GM12892 (cell line): ENCODE measurements around the gene AIFM3.

Source experiments
- DNase-seq: peaks from one replicate; pipeline ENCODE4 v3.0.0; 2011; ENCODE audit not compliant: insufficient read length
- FAIRE-seq: peaks from 2 replicates; lab custom pipeline; 2011; peaks lifted over from hg19 to GRCh38; lab: Jason Lieb, UNC
- POLR2A ChIP-seq: IDR thresholded peaks from 2 replicates; pipeline ENCODE4 v1.6.1; 2011; ENCODE audit warnings: low read depth, low read length, control low read depth
- POLR2AphosphoS5 ChIP-seq: IDR thresholded peaks from 2 replicates; pipeline ENCODE4 v1.6.1; 2011; ENCODE audit warnings: low read depth, low read length, control low read depth
- TAF1 ChIP-seq: IDR thresholded peaks from 2 replicates; pipeline ENCODE4 v1.6.1; 2011; ENCODE audit warnings: low read depth, mild to moderate bottlenecking, control low read depth, low read length, borderline replicate concordance

Gene AIFM3

DNA sequence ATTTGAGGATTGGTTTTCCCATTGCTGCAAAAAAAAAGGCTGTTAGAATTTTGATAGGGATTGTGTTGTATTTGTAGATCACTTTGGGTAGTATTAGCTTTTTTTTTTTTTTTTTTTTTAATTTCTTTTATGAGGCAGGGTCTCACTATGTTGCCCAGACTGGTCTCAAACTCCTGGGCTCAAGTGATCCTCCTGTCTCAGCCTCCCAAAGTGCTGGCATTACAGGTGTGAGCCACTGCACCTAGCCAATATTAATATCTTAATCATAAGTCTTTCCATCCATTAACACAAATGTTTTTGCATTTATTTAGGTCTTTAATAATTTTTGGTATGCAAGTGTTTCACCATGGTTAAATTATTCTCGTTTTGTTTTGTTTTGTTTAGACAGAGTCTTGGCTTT is 23.0 kb upstream of the AIFM3 start:
- no peak for TF ChIP-seq POLR2A

DNA sequence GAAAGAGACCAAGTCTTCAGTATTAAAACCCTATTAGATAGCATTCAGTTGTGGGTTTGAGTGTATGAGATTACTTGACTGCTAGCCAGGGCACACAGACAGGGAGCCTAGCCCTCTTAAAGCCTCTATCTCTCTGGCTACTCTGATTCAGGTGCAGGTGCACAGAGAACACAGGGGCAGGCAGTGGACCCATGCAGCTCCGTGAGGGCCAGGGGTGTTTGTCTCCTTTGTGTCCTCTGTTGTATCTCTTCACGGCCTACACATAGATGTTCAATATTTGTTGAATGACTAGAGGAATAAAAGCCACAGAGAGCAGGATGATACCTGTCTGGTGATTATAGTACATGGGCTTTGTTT is 21.5 kb upstream of the AIFM3 start:
- no peak for DNase-seq
- FAIRE-seq, result no peak
- no peak for TF ChIP-seq TAF1
- no peak for TF ChIP-seq POLR2AphosphoS5
- no peak for TF ChIP-seq POLR2A

More for the DNA sequence above, 23.0 kb upstream of the AIFM3 start:
- no peak for FAIRE-seq
- DNase-seq, result no peak

DNA sequence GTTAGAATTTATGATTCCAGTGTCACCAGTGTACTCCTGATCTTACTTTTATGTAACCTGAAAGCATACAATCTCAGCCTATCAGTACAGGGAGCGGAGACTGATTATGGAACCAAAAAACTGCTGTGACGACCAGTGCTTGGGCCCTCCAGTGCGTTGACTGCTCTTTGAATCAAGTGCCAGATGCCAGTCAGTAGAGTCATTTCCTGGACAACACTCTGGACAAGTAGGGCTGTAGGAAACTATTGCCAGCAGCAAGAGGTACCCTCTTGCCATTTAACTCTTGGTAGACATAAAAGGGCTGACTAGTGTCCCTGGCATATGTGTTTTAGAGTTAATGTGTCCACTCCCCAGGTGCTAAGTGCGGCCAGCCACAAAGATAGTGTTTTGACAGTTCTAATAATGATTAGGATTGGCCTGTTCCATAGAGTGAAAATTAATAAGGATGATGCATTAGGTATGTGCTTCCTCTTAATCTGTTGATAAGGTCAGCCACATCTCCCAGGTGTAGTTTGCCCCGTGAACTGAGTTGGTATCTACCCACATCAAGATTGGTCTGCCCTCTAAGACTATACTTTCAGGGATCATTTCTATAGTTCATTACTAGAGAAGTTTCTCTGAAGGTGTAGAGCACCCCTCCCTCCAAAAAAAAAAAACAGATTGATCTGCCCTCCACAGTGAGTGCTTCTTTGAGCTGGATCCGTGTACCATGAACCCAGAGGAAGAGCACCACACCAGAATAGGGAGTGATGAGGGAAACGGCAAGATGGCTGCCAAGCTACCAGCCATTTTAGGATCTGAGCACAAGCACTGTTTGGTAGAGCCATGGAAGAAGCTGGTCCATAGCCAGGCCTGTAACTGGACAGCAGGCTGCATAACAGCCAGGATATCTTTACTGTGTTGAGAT is 20.7 kb upstream of the AIFM3 start:
- FAIRE-seq (no peak), DNase-seq (no peak)
- TF ChIP-seq POLR2AphosphoS5, result no peak
- TF ChIP-seq TAF1, result no peak
- TF ChIP-seq POLR2A, result no peak

DNA sequence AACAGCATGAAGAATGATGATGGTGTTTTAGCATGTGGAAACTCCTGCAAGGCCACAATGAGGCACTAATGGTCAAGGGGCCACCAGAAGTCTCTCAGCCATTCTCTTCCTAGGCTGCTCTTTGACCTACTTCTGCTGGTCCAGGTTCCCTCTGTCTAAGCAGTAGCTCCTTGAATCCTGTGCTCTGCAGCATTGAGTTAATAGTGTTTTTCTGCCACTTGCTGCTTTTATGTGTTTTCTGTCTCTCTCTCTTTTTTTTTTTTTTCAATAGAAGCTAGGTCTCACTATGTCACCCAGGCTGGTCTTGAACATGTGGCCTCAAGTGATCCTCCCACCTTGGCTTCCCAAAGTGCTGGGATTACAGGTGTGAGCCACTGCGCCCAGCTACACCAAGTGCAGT is 20.1 kb upstream of the AIFM3 start:
- FAIRE-seq (no peak), DNase-seq (no peak)
- TF ChIP-seq POLR2A, result no peak
- no peak for TF ChIP-seq POLR2AphosphoS5
- TF ChIP-seq TAF1, result no peak

DNA sequence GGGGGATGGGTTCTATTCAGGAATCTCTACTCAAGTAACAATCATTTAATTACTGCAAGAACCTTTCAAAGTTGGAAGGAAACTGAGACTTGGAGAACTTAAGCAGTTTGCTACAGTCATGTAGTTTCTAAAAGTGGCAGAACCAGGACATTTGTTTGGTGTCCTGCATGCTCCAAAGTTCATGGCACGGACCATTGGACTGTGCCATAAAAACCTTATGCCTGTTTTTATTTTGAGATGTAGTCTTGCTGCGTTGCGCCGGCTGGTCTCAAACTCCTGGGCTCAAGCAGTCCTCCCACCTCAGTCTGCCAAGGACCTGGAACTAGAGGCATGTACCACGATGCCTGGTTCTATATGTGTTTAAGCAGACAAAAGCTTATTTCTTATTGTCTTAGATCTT is 18.6 kb upstream of the AIFM3 start:
- no peak for TF ChIP-seq POLR2A
- TF ChIP-seq TAF1, result no peak
- no peak for TF ChIP-seq POLR2AphosphoS5
- DNase-seq (no peak), FAIRE-seq (no peak)

DNA sequence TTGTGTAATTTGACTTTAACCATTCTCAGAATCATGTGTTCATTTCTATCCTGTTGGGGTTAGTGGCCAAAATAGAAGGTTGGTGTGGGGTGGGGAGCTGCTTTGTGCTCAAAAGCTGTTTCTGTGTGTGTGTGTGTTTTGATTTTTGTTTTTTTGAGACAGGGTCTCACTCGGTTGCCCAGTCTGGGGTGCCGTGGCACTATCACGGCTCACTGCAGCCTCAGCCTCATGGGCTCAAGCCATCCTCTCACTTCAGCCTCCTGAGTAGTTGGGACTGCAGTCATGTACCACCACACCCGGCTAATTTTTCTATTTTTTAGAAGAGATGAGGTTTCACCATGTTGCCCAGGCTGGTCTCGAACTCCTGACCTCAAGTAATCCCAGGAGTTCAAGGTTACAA is 18.1 kb upstream of the AIFM3 start:
- no peak for FAIRE-seq
- no peak for DNase-seq
- TF ChIP-seq POLR2A, result no peak
- TF ChIP-seq TAF1, result no peak
- TF ChIP-seq POLR2AphosphoS5, result no peak

DNA sequence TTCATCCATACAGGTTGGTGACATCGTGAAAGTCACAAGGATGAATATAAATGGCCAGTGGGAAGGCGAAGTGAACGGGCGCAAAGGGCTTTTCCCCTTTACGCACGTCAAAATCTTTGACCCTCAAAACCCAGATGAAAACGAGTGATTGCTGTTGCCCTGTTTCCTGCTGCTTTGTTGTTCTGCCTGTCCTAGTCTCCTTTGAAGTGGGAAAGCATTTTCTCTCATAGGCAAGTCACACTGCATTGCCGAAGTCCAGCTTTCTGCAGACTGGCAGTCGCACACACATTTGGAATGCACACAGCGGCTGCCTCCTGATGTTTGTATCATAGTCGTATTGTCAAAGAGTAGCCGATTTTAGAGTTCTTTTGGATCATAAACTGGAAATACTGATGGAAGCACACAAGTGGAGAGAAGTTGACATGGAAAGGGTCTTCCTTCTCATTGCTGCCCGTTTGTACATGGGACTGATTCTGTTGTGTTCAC is 17.3 kb upstream of the AIFM3 start:
- TF ChIP-seq POLR2AphosphoS5 (no peak), TAF1 (no peak), POLR2A (no peak)
- DNase-seq (no peak), FAIRE-seq (no peak)

DNA sequence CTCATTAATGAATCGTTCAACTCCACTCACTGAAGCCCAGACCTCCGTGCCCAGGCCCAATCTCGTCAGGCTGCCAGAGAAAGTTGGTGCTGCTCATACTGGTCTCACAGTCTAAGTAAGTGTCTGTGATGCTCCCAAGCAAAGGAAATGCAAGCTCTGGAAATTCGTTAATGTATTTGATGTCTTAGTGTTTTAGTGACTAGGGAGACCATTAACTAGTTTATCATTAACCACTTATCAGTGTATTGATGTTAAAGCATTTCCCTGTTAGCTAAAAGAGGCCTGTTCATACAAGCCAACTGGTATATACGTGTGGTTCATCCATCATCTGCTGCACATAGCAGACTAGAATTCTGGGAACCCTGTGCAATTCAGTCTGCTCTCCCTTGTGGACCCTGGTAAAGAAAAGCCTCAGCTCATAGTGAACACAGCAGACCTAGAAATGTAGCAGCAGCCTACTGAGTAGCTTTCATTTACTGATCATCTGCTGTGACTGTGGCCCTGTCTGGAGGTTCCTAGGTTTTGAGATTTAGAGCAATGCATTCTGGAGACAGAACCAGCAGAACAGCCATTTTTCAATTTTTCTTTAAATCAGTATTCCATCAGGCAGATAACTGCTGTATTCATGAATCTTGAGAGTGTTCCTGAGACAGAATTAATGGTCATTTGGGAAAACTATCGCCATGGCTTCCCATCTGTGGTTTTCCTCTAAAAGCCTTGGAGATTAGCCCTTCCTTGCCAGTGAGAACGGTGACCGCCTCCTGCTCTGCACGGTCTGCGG is 15.7 kb upstream of the AIFM3 start:
- no peak for FAIRE-seq
- TF ChIP-seq POLR2A, result no peak
- no peak for TF ChIP-seq TAF1
- TF ChIP-seq POLR2AphosphoS5, result no peak

DNA sequence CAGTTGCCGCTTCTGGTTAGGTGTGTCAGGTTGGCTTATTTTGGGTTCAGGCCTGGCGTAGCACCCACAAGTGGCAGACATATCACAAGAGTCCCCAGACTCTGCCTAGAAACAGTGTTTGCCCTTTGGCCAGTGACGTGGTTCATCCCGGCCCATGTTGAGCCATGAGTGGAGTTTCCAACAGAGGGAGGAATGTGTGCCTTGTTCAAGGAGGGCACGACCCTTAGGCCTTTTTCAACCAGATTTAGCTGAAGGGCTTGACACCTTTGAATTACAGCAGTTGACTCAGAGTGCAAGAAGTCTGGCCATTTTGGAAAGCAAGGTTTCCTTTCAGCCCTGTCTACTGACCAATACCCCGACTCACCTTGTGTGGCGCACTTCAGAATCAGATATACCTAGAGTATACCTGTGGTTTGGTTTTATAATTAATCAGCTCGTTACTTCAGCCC is 15.1 kb upstream of the AIFM3 start:
- FAIRE-seq (no peak), DNase-seq (no peak)
- TF ChIP-seq POLR2A, result no peak
- TF ChIP-seq POLR2AphosphoS5, result no peak
- no peak for TF ChIP-seq TAF1

More for the DNA sequence above, 15.7 kb upstream of the AIFM3 start:
- no peak for DNase-seq

DNA sequence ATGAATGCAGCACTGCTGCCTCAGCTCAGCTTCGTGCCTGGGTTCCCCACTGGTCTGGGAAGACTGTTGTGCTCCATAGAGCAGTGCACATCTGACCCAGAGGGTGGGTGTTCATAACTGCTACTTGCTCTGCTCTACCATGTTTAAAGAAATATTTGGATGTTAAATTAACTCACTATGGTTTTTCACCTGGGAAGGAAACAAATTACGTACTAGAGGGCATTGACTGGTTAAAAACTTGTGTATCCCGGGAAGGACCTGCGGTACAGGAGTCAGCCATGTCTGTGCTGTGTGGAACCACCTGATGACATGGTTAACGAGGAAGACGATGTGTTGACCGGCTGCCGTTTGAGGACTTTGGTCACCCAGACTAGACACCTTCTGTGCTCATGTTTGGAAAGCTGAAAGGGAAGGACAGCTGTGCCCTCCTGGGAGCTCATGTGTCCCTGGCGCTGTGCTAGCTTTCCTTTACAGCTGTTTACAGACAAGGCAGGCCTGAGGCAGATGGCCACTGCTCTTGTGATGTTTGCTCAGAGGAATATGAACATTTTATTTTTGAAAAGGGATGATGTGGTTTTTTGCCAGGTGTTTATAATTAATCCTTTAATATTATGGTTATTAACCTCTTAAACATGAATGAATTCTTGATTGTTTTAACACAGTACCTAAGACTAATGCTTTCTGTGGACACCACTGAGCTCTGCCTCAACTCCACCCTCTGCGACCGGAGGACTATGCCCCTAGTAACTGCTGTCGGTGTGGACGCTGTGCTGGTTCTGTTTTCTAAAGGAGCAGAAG is 14.3 kb upstream of the AIFM3 start:
- no peak for DNase-seq
- FAIRE-seq, result no peak
- TF ChIP-seq POLR2A (no peak), POLR2AphosphoS5 (no peak), TAF1 (no peak)

DNA sequence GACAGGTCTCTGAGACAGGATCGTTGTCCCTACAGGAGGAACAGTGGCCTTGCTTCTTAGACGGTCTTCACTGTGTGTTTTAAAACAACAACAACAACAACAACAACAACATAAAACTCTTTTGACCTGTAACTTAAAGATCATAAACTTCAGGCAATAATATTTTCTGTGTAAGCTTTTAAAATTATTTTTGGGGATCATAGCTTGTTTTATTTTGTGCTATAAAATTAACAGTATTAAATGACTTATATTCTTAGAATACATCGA is 13.8 kb upstream of the AIFM3 start:
- FAIRE-seq (no peak), DNase-seq (no peak)
- no peak for TF ChIP-seq TAF1
- no peak for TF ChIP-seq POLR2A
- TF ChIP-seq POLR2AphosphoS5, result no peak

DNA sequence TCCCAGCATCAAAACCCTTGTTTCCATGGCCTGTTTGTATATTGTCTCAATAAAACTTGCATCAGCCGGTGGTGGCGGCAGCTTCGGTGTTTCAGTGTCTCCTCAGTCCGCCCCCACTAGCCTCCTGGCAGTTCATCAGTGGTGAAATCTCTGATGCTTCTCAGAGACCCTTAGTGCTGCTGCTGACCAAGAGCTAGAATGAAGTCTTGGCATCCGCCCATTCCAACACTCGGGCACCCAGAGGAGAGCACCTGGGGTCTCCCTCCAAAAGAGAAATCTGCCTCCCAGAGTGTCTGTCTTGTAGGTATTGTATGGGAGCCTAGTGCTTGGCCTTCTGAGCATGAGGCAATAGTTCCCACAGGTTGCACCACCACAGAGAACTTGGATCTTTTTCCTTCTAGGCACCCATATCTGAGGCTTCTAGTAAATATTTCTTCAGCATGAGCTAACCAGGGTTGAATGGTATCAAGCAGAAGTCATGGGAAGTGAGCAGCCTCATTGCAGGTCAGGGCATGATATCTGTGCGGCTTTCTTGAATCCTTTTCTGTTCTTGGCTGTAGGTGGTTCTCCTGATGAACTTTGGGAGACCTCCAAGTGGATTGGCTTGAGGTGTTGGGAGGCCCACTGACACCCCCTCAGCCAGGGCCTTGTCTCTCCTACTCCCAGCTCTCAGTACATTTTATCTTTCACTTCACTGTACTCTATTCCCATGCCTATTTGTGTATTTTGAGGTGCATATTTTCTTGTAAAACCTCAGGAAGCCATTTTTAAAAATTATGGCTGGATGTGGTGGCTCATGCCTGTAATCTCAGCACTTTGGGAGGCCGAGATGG is 13.2 kb upstream of the AIFM3 start:
- FAIRE-seq (no peak), DNase-seq (no peak)
- TF ChIP-seq POLR2A, result no peak
- TF ChIP-seq TAF1, result no peak
- TF ChIP-seq POLR2AphosphoS5, result no peak
